ENCODE results near the gene DBI. TPM values are rescaled to one million over a fixed set of nuclear protein-coding genes. Genes with fewer than 3 reads are reported as not detected.

DBI gene
- total RNA-seq, 4 donors from 2014 or later = 48.1 to 166 (median 140) TPM

- Histone ChIP-seq H3K27ac (no peak overlapping the region), H3K4me1 (peaks cover 4 to 9% of the 10 kb centered on the region in 2 donors), H3K27me3 (no peaks in the 10 kb centered on the region), H3K9me3 (no peaks in the 10 kb centered on the region), H3K36me3 (no peaks in the 10 kb centered on the region), H3K4me3 (replicated peaks in 1 of 3) (no peak overlapping the region)
- TF ChIP-seq CTCF (IDR thresholded peaks at IDR 0.05) (peak; percentile 41 to 97 (median 84)), POLR2A (IDR thresholded peaks at IDR 0.05) (no peak)
- intact Hi-C loops (cut with DNase I) = loop anchor here (2.0 kb wide), 1 partner anchor 69 kb away; no protein-coding TSS in a partner anchor
- peak; percentile 45 to 55 for DNase-seq
- 66 to 75% methylated on average over 5 to 7 of the region's 7 CpGs for WGBS, 2 donors
These were observed 40.8 kb downstream of the DBI start for GRCh38 chr2:119407430-119408220.

GRCh38 chr2:119408221-119408619 lies 41.4 kb downstream of the DBI start:
- intact Hi-C loops (cut with DNase I) = no loop called here
- TF ChIP-seq CTCF (IDR thresholded peaks at IDR 0.05) = no peak
- TF ChIP-seq POLR2A (IDR thresholded peaks at IDR 0.05) = no peak
- Histone ChIP-seq H3K4me1 (peaks cover 0 to 5% of the 10 kb centered on the region in 2 donors), H3K4me3 (replicated peaks in 1 of 3) (no peak overlapping the region), H3K9me3 (no peaks in the 10 kb centered on the region), H3K36me3 (no peaks in the 10 kb centered on the region), H3K27me3 (no peaks in the 10 kb centered on the region), H3K27ac (no peak overlapping the region)
- 31 to 46% methylated on average over 5 of the region's 5 CpGs for WGBS, 2 donors
- DNase-seq = peak; percentile 35 to 60

GRCh38 chr2:119409506-119409905 lies 42.7 kb downstream of the DBI start:
- TF ChIP-seq POLR2A (IDR thresholded peaks at IDR 0.05) = no peak
- TF ChIP-seq CTCF (IDR thresholded peaks at IDR 0.05) = no peak
- DNase-seq = no peak
- Histone ChIP-seq H3K4me1 (peaks cover 0 to 4% of the 10 kb centered on the region in 2 donors), H3K36me3 (no peaks in the 10 kb centered on the region), H3K27me3 (no peaks in the 10 kb centered on the region), H3K27ac (no peak overlapping the region), H3K9me3 (no peaks in the 10 kb centered on the region), H3K4me3 (replicated peaks in 1 of 3) (no peak overlapping the region)
- 84 to 89% methylated on average over 4 of the region's 4 CpGs for WGBS, 2 donors
- intact Hi-C loops (cut with DNase I) = no loop called here

- no peaks in the 10 kb centered on the region for H3K4me1 ChIP-seq
- intact Hi-C loops (cut with DNase I) = no loop called here
- no peak for DNase-seq
- 84 to 91% methylated on average over 3 of the region's 3 CpGs for WGBS, 2 donors
- no peaks in the 10 kb centered on the region for H3K9me3 ChIP-seq
- H3K4me3 ChIP-seq (replicated peaks in 1 of 3) = no peak overlapping the region
- no peaks in the 10 kb centered on the region for H3K27me3 ChIP-seq
- no peak overlapping the region for H3K27ac ChIP-seq
- no peak for TF ChIP-seq CTCF (IDR thresholded peaks at IDR 0.05)
- TF ChIP-seq POLR2A (IDR thresholded peaks at IDR 0.05) = no peak
- no peaks in the 10 kb centered on the region for H3K36me3 ChIP-seq
These were observed 48.1 kb downstream of the DBI start for GRCh38 chr2:119414894-119415293.

GRCh38 chr2:119415630-119416029 lies 48.9 kb downstream of the DBI start:
- Histone ChIP-seq H3K27ac (no peak overlapping the region), H3K9me3 (no peaks in the 10 kb centered on the region), H3K27me3 (no peaks in the 10 kb centered on the region), H3K4me1 (no peaks in the 10 kb centered on the region), H3K4me3 (replicated peaks in 1 of 3) (no peak overlapping the region), H3K36me3 (no peaks in the 10 kb centered on the region)
- DNase-seq = no peak
- intact Hi-C loops (cut with DNase I) = no loop called here
- no peak for TF ChIP-seq POLR2A (IDR thresholded peaks at IDR 0.05)
- no peak for TF ChIP-seq CTCF (IDR thresholded peaks at IDR 0.05)
- WGBS, 2 donors = 64 to 75% methylated on average over 1 of the region's 1 CpG

All from thyroid gland (tissue), 4 donors.